Measurements from ENCODE around the gene PPFIA3. TPM values are rescaled to one million over a fixed set of nuclear protein-coding genes. Genes with fewer than 3 reads are reported as not detected.

PPFIA3 gene
- total and polyA plus RNA-seq, 2 of the 4 experiments (the other 2 are of a cell fraction), result 0.90 to 2.4 TPM

DNA sequence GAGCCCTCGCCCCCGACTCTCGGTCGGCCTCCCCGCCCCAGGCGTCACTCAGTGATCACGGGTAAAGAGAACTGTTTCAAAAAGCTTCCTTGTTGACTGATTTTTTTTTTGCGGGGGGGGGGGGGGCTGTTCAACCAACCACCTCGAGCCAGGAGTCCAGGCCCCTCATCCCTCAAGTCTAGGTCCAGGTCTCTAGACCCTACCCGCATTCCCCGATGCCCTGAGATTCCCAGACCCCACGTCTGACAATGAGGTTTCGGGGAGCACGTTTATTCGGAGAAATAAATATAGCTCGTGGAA, 31.6 kb downstream of the PPFIA3 start:
- H3K36me3 ChIP-seq (ENCODE audit: control insufficient read depth, insufficient read depth, low read length), result no peaks in the 10 kb centered on the region
- peak overlapping the region; percentile 69 for H3K4ac ChIP-seq (ENCODE audit: low read depth, low read length)
- no peak overlapping the region; the same call in 1 of the 2 replicates for H3K27ac ChIP-seq (ENCODE audit: insufficient read depth, low read length)
- no peak overlapping the region for H3K18ac ChIP-seq (ENCODE audit: low read depth, low read length)
- H2BK5ac ChIP-seq (ENCODE audit: low read depth, low read length, poor library complexity, severe bottlenecking), result no peak overlapping the region
- H3K9ac ChIP-seq (ENCODE audit: low read depth, low read length), result peak overlapping the region; percentile 53
- H3K9me1 ChIP-seq (ENCODE audit: insufficient read depth, low read length), result no peaks in the 10 kb centered on the region
- peak overlapping the region in 1 of 2 experiments; percentile 70; a peak in 1 of 4 replicates for H4K8ac ChIP-seq (ENCODE audit: low read depth in 2 of 2, low read length in 2 of 2)
- H4K91ac ChIP-seq (ENCODE audit: insufficient read depth, low read depth, low read length), result no peak overlapping the region
- no peak overlapping the region for H2BK20ac ChIP-seq (ENCODE audit: low read depth, low read length)
- no peak overlapping the region for H4K5ac ChIP-seq (ENCODE audit: low read depth, low read length)
- peak overlapping the region; percentile 91 for H3K4me2 ChIP-seq (ENCODE audit: low read depth, low read length)
- peaks cover 4% of the 10 kb centered on the region; the same call in 1 of the 2 replicates for H3K27me3 ChIP-seq (ENCODE audit: control insufficient read depth, insufficient read depth, low read length)
- ATAC-seq (ENCODE audit: low read depth) (no peak), DNase-seq (no peak)
- 0 out of 4 replicates have a peak, but pooled peaks cover 0 to 7% of the 10 kb centered on the region in 2 experiments for H3K79me1 ChIP-seq (ENCODE audit: low read depth in 1 of 2, low read length in 2 of 2)
- in situ Hi-C loops (cut with MboI; ENCODE audit: low sequenced_read_pairs) (no loop called here), intact Hi-C loops (cut with micrococcal nuclease) (no loop called here), dilution Hi-C loops (cut with HindIII; ENCODE audit: low sequenced_read_pairs, unreplicated experiment) (no loop called here)
- no peaks in the 10 kb centered on the region for H3K9me3 ChIP-seq (ENCODE audit: control insufficient read depth, insufficient read depth, low read length)
- no peak overlapping the region; the same call in 1 of the 2 replicates for H3K23ac ChIP-seq (ENCODE audit: low read depth, low read length)
- BruUV-seq (replicated peaks), result no TSS peak
- no peak overlapping the region for H3K14ac ChIP-seq (replicated peaks; ENCODE audit: low read depth, low read length)
- POLR2A ChIA-PET (ENCODE audit: unreplicated experiment), result no interaction called here
- WGBS, 2 experiments (ENCODE audit: extremely low coverage in 2 of 2, insufficient read length in 1 of 2), result no CpG with 5 or more reads among the region's 16 CpGs
- H4K20me1 ChIP-seq (ENCODE audit: insufficient read depth, low read length), result no peaks in the 10 kb centered on the region
- H3K56ac ChIP-seq (ENCODE audit: extremely low read depth, insufficient read depth, low read length), result no peak overlapping the region
- no peak overlapping the region for H2BK120ac ChIP-seq (ENCODE audit: low read depth, low read length)
- peak overlapping the region; percentile 53 for H3K4me3 ChIP-seq (ENCODE audit: insufficient read depth, low read depth, low read length)
- H2BK15ac ChIP-seq (ENCODE audit: low read depth, low read length), result no peak overlapping the region
- 0 out of 2 replicates have a peak overlapping the region, but pooled peaks have one; percentile 24 for H2AK5ac ChIP-seq (ENCODE audit: low read depth, low read length)
- H2AFZ ChIP-seq (replicated peaks; ENCODE audit: low read length, poor library complexity), result peak overlapping the region; percentile 98
- peak overlapping the region; percentile 79 for H2AK9ac ChIP-seq (replicated peaks; ENCODE audit: low read depth, low read length, poor library complexity)
- TF ChIP-seq FOS (IDR thresholded peaks at IDR 0.05; ENCODE audit: low read depth, low read length) (no peak), CEBPB (IDR thresholded peaks at IDR 0.05; ENCODE audit: low read depth, low read length) (no peak), RAD21 (IDR thresholded peaks at IDR 0.05; ENCODE audit: low read length) (no peak), RCOR1 (IDR thresholded peaks at IDR 0.05; ENCODE audit: insufficient replicate concordance, low read length) (no peak)
- TF ChIP-seq, protein P1, sequence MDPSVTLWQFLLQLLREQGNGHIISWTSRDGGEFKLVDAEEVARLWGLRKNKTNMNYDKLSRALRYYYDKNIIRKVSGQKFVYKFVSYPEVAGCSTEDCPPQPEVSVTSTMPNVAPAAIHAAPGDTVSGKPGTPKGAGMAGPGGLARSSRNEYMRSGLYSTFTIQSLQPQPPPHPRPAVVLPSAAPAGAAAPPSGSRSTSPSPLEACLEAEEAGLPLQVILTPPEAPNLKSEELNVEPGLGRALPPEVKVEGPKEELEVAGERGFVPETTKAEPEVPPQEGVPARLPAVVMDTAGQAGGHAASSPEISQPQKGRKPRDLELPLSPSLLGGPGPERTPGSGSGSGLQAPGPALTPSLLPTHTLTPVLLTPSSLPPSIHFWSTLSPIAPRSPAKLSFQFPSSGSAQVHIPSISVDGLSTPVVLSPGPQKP (IDR thresholded peaks at IDR 0.05; ENCODE audit: borderline replicate concordance, low read depth, low read length), result no peak
- TF ChIP-seq, protein P2, sequence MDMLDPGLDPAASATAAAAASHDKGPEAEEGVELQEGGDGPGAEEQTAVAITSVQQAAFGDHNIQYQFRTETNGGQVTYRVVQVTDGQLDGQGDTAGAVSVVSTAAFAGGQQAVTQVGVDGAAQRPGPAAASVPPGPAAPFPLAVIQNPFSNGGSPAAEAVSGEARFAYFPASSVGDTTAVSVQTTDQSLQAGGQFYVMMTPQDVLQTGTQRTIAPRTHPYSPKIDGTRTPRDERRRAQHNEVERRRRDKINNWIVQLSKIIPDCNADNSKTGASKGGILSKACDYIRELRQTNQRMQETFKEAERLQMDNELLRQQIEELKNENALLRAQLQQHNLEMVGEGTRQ (IDR thresholded peaks at IDR 0.05; ENCODE audit: low read depth, low read length), result no peak
- CTCF ChIA-PET, result no interaction called here
- H3K4me1 ChIP-seq (ENCODE audit: control insufficient read depth, insufficient read depth, low read length), result peaks cover 8% of the 10 kb centered on the region
